Measurements from ENCODE around the gene FOXS1. TPM values are rescaled to one million over a fixed set of nuclear protein-coding genes. Genes with fewer than 3 reads are reported as not detected.

Gene FOXS1
- total RNA-seq (2022; extraction: Qiagen RNA extraction; ENCODE audit: low read depth): 0.35 to 1.1 TPM (median 0.64 TPM) in 5 replicates

GRCh38 chr20:31845300-31845863 is at the start of gene FOXS1:
Gene FOXS1 (minus strand): TSS chr20:31845604. CDS start chr20:31845542, 62 bp downstream.

GRCh38 chr20:31869942-31870725 is 24.7 kb upstream of the FOXS1 start, which contains the start of the genes DUSP15 and TTLL9:
Gene DUSP15 (minus strand): TSS chr20:31870527. CDS start chr20:31870337, 190 bp downstream.
Gene TTLL9 (plus strand): TSS chr20:31870634. CDS start chr20:31871127, 493 bp downstream.

DNA sequence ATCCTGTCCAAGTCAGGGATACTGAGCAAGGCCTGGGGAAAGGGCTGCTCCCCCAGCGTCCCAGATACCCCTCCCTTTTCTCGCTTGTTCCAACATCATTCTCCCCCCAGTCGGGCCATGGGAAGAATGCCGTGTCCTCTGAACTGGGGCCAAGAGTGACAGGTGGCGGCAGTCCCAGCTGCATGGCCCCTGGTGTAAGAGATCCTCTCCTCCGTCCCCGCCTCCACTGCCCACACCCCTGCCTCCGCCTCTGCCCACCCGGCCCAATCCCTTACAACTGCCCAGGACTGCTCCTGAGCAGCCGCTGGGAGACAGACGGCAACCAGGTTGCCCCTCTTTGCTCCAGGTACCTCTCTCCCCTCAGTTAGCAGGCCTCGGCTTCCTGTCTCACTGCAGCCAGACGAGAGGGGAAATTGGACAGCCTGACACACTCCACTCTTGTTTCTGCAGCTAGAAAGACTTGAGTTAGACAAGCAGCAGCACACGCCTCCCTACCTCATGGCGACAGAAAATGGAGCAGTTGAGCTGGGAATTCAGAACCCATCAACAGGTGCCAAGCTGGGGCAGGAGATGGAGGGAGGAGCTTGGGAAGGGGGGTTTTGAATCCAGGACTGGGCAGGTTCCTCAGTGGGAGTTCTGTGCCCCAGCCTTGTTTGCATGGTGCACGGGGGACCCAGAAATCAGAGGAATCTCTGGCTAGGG is 26.2 kb downstream of the FOXS1 start, which contains the start of gene MYLK2:
TSS of gene MYLK2 (plus strand) at position 274 of the 702 bp plus-strand sequence. CDS start at position 499, 225 bp downstream.

Other genes with a start within 250 kb of the FOXS1 start
- gene ID1, start 240.3 kb downstream of the FOXS1 start, total RNA-seq (2022; extraction: Qiagen RNA extraction; ENCODE audit: low read depth): 385 to 513 TPM (median 425 TPM) in 5 replicates
- not detected in 5 replicates for gene COX4I2, start 207.7 kb downstream of the FOXS1 start, total RNA-seq (2022; extraction: Qiagen RNA extraction; ENCODE audit: low read depth)
- 255 to 281 TPM (median 270 TPM) in 5 replicates for gene BCL2L1, start 122.7 kb downstream of the FOXS1 start, total RNA-seq (2022; extraction: Qiagen RNA extraction; ENCODE audit: low read depth)
- 98.1 to 114 TPM (median 103 TPM) in 5 replicates for gene TPX2, start 106.3 kb downstream of the FOXS1 start, total RNA-seq (2022; extraction: Qiagen RNA extraction; ENCODE audit: low read depth)
- 0.48 to 0.86 TPM (median 0.66 TPM) in 5 replicates for gene MYLK2, start 26.2 kb downstream of the FOXS1 start, total RNA-seq (2022; extraction: Qiagen RNA extraction; ENCODE audit: low read depth)
- gene DUSP15, start 24.9 kb upstream of the FOXS1 start, total RNA-seq (2022; extraction: Qiagen RNA extraction; ENCODE audit: low read depth): 0.66 to 1.6 TPM (median 1.0 TPM) in 5 replicates
- gene TTLL9, start 25.0 kb upstream of the FOXS1 start, total RNA-seq (2022; extraction: Qiagen RNA extraction; ENCODE audit: low read depth): 0.09 to 0.15 TPM in 2 of 5 replicates, not detected in the others
- gene PDRG1, start 106.4 kb upstream of the FOXS1 start, total RNA-seq (2022; extraction: Qiagen RNA extraction; ENCODE audit: low read depth): 30.1 to 36.7 TPM (median 33.6 TPM) in 5 replicates
- 0.01 TPM in 1 of 5 replicates, not detected in the others for gene XKR7, start 122.5 kb upstream of the FOXS1 start, total RNA-seq (2022; extraction: Qiagen RNA extraction; ENCODE audit: low read depth)
- 0.24 to 0.56 TPM (median 0.45 TPM) in 5 replicates for gene CCM2L, start 164.8 kb upstream of the FOXS1 start, total RNA-seq (2022; extraction: Qiagen RNA extraction; ENCODE audit: low read depth)
- 0.06 to 0.18 TPM (median 0.14 TPM) in 5 replicates for gene HCK, start 206.6 kb upstream of the FOXS1 start, total RNA-seq (2022; extraction: Qiagen RNA extraction; ENCODE audit: low read depth)

All from A549 treated with GW870086 at 1 μM for 4 hours (cell line).